HG02623 (cell line): ENCODE measurements around the gene CT45A8.
"Not testable (repeated sequence)": the region's sequence is repeated elsewhere in the genome, so short reads cannot be mapped to it uniquely, and the experiment has no call there.

Experiments used
- ATAC-seq: cut with Tn5 transposase; IDR thresholded peaks from one replicate; pipeline ENCODE4 v1.9.1; 2021; ENCODE audit warnings: moderate library complexity; ENCODE audit not compliant: unreplicated experiment

CT45A8 gene, protein sequence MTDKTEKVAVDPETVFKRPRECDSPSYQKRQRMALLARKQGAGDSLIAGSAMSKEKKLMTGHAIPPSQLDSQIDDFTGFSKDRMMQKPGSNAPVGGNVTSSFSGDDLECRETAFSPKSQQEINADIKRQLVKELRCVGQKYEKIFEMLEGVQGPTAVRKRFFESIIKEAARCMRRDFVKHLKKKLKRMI

DNA sequence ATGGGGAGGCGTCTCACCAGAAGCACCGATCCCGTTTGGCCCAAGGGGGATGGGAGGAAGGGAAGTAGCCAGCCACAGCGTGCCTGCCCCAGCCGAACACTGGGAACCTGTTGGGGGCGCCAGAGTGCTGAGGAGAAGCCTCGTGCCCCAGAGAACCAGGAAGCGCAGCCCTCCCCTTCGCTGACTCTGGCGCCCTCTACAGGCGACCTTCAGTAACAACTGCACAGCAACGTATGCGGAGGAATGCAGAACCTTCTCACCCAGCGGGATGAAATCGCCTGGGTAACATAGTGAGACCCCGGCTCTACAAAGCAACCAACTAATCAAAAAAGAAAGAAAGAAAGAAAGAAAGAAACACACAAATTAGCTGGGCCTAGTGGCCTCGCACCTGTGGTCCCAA lies at the start of gene CT45A8:
Gene CT45A8, minus strand, starts transcription at position 101 of the 400 bp plus-strand sequence. CDS start 3,755 bp downstream, outside the sequence.
- ATAC-seq: not testable (repeated sequence)

DNA sequence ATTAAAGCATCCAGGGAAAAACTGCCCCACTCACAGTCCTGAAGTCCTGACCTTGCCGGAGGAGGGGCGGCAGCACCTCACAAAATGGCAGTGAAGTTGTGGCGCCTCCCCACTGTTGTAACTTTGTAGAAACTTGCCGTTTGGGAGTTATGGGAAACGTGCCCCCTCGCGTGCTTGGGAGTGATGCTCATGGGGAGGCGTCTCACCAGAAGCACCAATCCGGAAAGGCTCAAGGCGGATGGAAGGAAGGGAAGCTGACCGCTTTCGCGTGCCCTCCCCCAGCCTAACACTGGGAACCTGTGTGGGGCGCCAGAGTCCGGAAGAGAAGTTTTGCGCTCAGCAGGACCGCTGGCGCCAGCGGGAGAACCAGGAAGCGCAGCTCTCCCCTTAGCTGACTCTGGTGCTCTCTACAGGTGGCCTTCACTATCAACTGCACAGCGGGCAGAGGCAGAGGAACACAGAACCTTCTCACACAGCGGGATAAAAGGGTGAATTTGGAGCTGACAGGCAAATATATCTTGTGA lies 39.0 kb upstream of the CT45A8 start, which contains the start of the genes CT45A10 and SAGE1:
Gene CT45A10, minus strand, starts transcription at position 151 of the 524 bp plus-strand sequence. CDS start 8,100 bp downstream, outside the sequence.
Gene SAGE1, plus strand, starts transcription at position 423 of the 524 bp plus-strand sequence. CDS start 2,527 bp downstream, outside the sequence.
- no peak for ATAC-seq

DNA sequence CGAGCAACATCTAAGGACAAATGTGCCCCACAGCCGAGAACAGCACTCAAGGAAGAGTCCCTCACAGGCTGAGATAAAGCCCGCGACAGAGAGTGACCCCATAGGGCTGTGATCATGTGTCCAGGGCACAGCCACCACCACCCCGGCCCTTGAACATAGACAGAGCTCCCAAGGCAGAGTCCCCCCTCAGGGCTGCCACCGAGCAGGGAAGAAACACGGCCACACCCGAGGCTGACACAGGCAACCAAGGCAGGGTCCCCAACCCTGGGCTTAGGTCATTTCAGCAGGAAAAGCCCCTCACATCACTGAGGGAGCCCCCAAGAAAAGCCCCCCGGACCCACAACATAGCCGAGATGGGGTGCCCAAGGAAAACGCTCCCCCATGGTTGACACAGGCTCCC lies 38.4 kb upstream of the CT45A8 start:
- no peak for ATAC-seq

DNA sequence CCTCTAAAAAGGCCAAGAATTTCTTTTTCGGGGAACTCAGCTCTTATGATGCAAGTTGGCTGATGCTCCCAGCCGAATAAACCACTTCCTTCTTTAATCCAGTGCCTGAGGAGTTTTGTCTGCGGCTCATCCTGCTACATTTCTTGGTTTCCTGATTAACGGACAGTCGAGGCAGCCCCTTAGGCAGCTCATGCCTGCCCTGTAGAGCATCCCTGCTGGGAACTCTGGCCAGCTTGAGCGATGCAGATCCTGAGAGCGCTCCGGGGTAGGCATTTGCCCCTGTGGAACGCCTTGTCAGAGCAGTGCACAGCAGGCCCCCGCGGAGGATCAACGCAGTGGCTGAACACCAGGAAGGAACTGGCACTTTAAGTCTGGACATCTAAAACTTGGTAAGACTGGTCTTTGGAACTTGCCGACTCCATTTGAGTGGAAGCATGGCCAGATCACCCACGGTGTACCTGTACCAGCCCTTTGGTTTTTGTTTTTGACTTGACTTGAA lies 35.8 kb upstream of the CT45A8 start:
- no peak for ATAC-seq

DNA sequence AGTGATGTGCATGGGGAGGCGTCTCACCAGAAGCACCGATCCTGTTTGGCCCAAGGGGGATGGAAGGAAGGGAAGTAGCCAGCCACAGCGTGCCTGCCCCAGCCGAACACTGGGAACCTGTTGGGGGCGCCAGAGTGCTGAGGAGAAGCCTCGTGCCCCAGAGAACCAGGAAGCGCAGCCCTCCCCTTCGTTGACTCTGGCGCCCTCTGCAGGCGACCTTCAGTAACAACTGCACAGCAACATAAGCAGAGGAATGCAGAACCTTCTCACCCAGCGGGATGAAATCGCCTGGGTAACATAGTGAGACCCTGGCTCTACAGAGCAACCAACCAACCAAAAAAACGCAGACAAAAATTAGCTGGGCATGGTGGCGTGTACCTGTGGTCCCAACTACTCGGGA lies 34.6 kb upstream of the CT45A8 start:
- not testable (repeated sequence) for ATAC-seq

DNA sequence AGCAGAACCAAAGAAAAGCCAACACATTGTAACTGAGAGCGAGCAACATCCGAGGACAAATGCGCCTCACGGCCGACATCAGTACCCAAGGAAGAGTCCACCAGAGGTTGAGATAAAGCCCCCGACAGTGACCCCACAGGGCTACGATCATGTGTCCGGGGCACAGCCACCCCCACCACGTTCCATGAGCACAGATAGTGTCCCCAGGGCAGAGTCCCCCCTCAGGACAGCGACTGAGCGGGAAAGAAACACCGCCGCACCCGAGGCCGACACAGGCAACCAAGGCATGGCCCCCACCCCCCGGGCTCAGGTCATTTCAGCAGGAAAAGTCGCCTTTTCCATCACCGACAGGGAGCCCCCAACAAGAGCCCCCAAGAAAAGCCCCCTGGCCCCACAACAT lies 33.9 kb upstream of the CT45A8 start:
- ATAC-seq: not testable (repeated sequence)

DNA sequence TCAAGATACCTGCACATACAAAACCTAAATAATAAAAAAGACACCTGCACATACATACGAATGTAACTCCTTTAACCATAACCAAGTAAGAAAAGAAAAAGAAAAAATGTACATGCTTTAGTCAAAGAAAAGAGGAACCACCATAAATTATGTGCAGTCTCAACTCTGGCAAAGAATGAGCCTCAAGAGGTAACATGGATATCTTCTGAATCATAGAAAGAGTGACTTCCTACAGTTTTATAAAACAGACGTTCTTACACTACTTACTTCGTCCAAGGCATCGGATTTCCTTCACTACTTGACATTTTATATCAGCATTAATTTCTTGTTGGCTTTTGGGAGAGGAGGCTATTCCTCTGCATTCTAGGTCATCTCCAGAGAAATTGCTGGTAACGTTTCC lies 28.4 kb upstream of the CT45A8 start:
- ATAC-seq: not testable (repeated sequence)

DNA sequence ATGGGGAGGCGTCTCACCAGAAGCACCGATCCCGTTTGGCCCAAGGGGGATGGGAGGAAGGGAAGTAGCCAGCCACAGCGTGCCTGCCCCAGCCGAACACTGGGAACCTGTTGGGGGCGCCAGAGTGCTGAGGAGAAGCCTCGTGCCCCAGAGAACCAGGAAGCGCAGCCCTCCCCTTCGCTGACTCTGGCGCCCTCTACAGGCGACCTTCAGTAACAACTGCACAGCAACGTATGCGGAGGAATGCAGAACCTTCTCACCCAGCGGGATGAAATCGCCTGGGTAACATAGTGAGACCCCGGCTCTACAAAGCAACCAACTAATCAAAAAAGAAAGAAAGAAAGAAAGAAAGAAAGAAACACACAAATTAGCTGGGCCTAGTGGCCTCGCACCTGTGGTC lies 17.4 kb upstream of the CT45A8 start, which contains the start of gene CT45A9:
Gene CT45A9, minus strand, starts transcription at position 101 of the 400 bp plus-strand sequence. CDS start 3,751 bp downstream, outside the sequence.
- ATAC-seq: not testable (repeated sequence)

DNA sequence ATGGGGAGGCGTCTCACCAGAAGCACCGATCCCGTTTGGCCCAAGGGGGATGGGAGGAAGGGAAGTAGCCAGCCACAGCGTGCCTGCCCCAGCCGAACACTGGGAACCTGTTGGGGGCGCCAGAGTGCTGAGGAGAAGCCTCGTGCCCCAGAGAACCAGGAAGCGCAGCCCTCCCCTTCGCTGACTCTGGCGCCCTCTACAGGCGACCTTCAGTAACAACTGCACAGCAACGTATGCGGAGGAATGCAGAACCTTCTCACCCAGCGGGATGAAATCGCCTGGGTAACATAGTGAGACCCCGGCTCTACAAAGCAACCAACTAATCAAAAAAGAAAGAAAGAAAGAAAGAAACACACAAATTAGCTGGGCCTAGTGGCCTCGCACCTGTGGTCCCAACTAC lies 17.2 kb downstream of the CT45A8 start, which contains the start of gene CT45A7:
Gene CT45A7, minus strand, starts transcription at position 101 of the 400 bp plus-strand sequence. CDS start 3,747 bp downstream, outside the sequence.
- ATAC-seq: not testable (repeated sequence)

DNA sequence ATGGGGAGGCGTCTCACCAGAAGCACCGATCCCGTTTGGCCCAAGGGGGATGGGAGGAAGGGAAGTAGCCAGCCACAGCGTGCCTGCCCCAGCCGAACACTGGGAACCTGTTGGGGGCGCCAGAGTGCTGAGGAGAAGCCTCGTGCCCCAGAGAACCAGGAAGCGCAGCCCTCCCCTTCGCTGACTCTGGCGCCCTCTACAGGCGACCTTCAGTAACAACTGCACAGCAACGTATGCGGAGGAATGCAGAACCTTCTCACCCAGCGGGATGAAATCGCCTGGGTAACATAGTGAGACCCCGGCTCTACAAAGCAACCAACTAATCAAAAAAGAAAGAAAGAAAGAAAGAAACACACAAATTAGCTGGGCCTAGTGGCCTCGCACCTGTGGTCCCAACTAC lies 34.4 kb downstream of the CT45A8 start, which contains the start of gene CT45A2:
Gene CT45A2, minus strand, starts transcription at position 101 of the 400 bp plus-strand sequence. CDS start 3,747 bp downstream, outside the sequence.
- ATAC-seq: not testable (repeated sequence)

DNA sequence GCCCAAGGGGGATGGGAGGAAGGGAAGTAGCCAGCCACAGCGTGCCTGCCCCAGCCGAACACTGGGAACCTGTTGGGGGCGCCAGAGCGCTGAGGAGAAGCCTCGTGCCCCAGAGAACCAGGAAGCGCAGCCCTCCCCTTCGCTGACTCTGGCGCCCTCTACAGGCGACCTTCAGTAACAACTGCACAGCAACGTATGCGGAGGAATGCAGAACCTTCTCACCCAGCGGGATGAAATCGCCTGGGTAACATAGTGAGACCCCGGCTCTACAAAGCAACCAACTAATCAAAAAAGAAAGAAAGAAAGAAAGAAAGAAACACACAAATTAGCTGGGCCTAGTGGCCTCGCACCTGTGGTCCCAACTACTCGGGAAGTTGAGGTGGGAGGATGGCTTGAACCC lies 51.7 kb downstream of the CT45A8 start, which contains the start of gene CT45A6:
Gene CT45A6, minus strand, starts transcription at position 101 of the 400 bp plus-strand sequence. CDS start 3,794 bp downstream, outside the sequence.
- not testable (repeated sequence) for ATAC-seq
